K562 (cell line): Measurements from ENCODE around the gene HLA-DRB1. TPM values are rescaled to one million over a fixed set of nuclear protein-coding genes. Genes with fewer than 3 reads are reported as not detected.

Experiments used
- ATAC-seq: fragments of 200-7000 bp; cut with Tn5 transposase; 3 replicates; pipeline ENCODE4 v1.9.1; 2020; ENCODE audit warnings: moderate library complexity
- BruUV-seq: library from RNA; stranded (reverse); fragments of 400-500 nt; replicated peaks from 2 replicates; lab custom pipeline; 2021; lab: Mats Ljungman, UMichigan
- CTCF ChIA-PET: fragments of 300-600 bp; formaldehyde crosslinking; extraction: SDS; loops from one replicate; lab custom pipeline; 2021; ENCODE audit warnings: low intra/inter-chr PET ratio; lab: Yijun Ruan, JAX
- POLR2A ChIA-PET: fragments of 300-600, 350-650 bp; sonication (Branson Sonifier 250); formaldehyde crosslinking; extraction: SDS; loops from one replicate; lab custom pipeline; 2021; ENCODE audit warnings: antibody characterized with exemption, inconsistent platforms; lab: Yijun Ruan, JAX
- DNase-seq, 4 experiments: peaks; one replicate each; pipeline versions ENCODE4 v3.0.0 to v3.0.0-alpha.2; 2011 to 2018; ENCODE audit warnings: low spot score in 3 of 4, mixed read lengths in 3 of 4; ENCODE audit errors: extremely low read depth in 1 of 4
- FAIRE-seq: peaks from 2 replicates; lab custom pipeline; 2011; peaks lifted over from hg19 to GRCh38; lab: Jason Lieb, UNC
- H2AFZ ChIP-seq: 2 replicates; pipeline ENCODE4 v1.6.0; 2011; ENCODE audit warnings: low read depth, low read length, control low read depth, inconsistent platforms
- H3K27ac ChIP-seq: fragments of 200-600 bp; 3 replicates; pipeline ENCODE4 v1.8.0; 2011; ENCODE audit warnings: low read depth, mild to moderate bottlenecking, control low read depth, inconsistent platforms, low read length, moderate library complexity, mixed read lengths; ENCODE audit errors: extremely low read depth
- H3K27me3 ChIP-seq, 2 experiments: fragments of 300-600 bp in 1 of 2; 2 replicates in 1 of 2; 3 replicates in 1 of 2; pipeline versions ENCODE4 v1.6.0 to v1.8.0; 2011; ENCODE audit warnings: inconsistent platforms in 2 of 2, low read length in 2 of 2, mild to moderate bottlenecking in 1 of 2, mixed read lengths in 1 of 2, moderate library complexity in 1 of 2; ENCODE audit not compliant: control insufficient read depth in 2 of 2, insufficient read depth in 2 of 2
- H3K36me3 ChIP-seq: fragments of 300-600 bp; 3 replicates; pipeline ENCODE4 v1.8.0; 2011; ENCODE audit warnings: mild to moderate bottlenecking, low read length, inconsistent platforms; ENCODE audit not compliant: control insufficient read depth, insufficient read depth
- H3K4me1 ChIP-seq, 2 experiments: fragments of 200-600 bp in 1 of 2; replicated peaks in 1 of 2; 2 replicates in 1 of 2; 3 replicates in 1 of 2; pipeline versions ENCODE4 v1.5.1 to v1.8.0; 2011; ENCODE audit warnings: inconsistent platforms in 2 of 2, low read length in 2 of 2, mild to moderate bottlenecking in 1 of 2, mixed read lengths in 1 of 2, moderate library complexity in 1 of 2; ENCODE audit not compliant: control insufficient read depth in 2 of 2, insufficient read depth in 2 of 2
- H3K4me2 ChIP-seq: 2 replicates; pipeline ENCODE4 v1.6.1; 2011; ENCODE audit warnings: low read length, control low read depth, inconsistent platforms, mixed read lengths; ENCODE audit not compliant: insufficient read depth
- H3K4me3 ChIP-seq: fragments of 200-600 bp; sonication (generic), shearing (Covaris generic); 2 replicates; pipeline ENCODE4 v1.5.1; 2016; ENCODE audit warnings: control low read depth, inconsistent platforms
- H3K79me2 ChIP-seq: fragments of 200-600 bp; 3 replicates; pipeline ENCODE4 v1.8.0; 2011; ENCODE audit warnings: low read length, inconsistent platforms; ENCODE audit not compliant: control insufficient read depth, insufficient read depth
- H3K9ac ChIP-seq, 2 experiments: 2 replicates each; pipeline versions ENCODE4 v1.6.0 to v1.6.1; 2011; ENCODE audit warnings: low read depth in 2 of 2, low read length in 2 of 2, control low read depth in 1 of 2, inconsistent platforms in 1 of 2, mild to moderate bottlenecking in 1 of 2, mixed read lengths in 1 of 2; ENCODE audit not compliant: insufficient read depth in 1 of 2
- H3K9me1 ChIP-seq: one replicate; pipeline ENCODE4 v1.6.0; 2011; ENCODE audit warnings: inconsistent platforms, mild to moderate bottlenecking, low read length, moderate library complexity; ENCODE audit not compliant: control insufficient read depth, insufficient read depth
- H3K9me3 ChIP-seq: replicated peaks from 2 replicates; pipeline ENCODE4 v1.5.1; 2011; ENCODE audit warnings: low read depth, low read length, inconsistent platforms; ENCODE audit not compliant: control insufficient read depth, insufficient read depth
- H4K20me1 ChIP-seq: replicated peaks from 2 replicates; pipeline ENCODE4 v1.6.1; 2011; ENCODE audit warnings: low read length, inconsistent platforms, mixed read lengths; ENCODE audit not compliant: control insufficient read depth, insufficient read depth
- GABPB2 ChIP-seq: fragments of 250-450 bp; sonication (Bioruptor Pico); conservative IDR thresholded peaks from 2 replicates; pipeline ENCODE4 v1.5.1; 2021; ENCODE audit warnings: mild to moderate bottlenecking
- ZC3H11A ChIP-seq: IDR thresholded peaks from 2 replicates; pipeline ENCODE4 v1.6.1; 2012; ENCODE audit warnings: low read depth, low read length, improper control_type of control experiment
- ZNF41 ChIP-seq: fragments of 250-450 bp; sonication (Bioruptor Pico); conservative IDR thresholded peaks from 2 replicates; pipeline ENCODE4 v1.4.0; 2020; ENCODE audit warnings: mild to moderate bottlenecking
- ZNF507 ChIP-seq: conservative IDR thresholded peaks from 2 replicates; pipeline ENCODE4 v1.6.1; 2017; ENCODE audit warnings: missing genetic modification characterization, missing compliant biosample characterization
- WGBS: fragments of 100-300 bp; shearing (Covaris generic); methylation state at CpG from one replicate; pipeline ENCODE4 v1.1.6; 2016; ENCODE audit warnings: low coverage, mixed read lengths; ENCODE audit not compliant: insufficient coverage; ENCODE audit errors: missing lambda C conversion rate; 5-methylcytosine and 5-hydroxymethylcytosine counted together
- in situ Hi-C: fragments of 300-500 bp; cut with MboI; formaldehyde crosslinking; loops from 4 replicates; pipeline ENCODE4 v1.15.0; 2018; ENCODE audit warnings: inconsistent platforms, mixed read lengths
- intact Hi-C: fragments of 100-400 bp; cut with micrococcal nuclease; formaldehyde crosslinking; loops from 2 replicates; pipeline ENCODE4 v1.14.2; 2022
- polyA plus RNA-seq, 8 experiments: library from polyadenylated mRNA; depleted of rRNA in 4 of 8; stranded (reverse) in 5 of 8; unstranded in 3 of 8; fragments of >200 nt; fragmentation: Nextera tagmentation in 2 of 8; fragmentation: Illumina TruSeq in 1 of 8; extraction: Ambion mirVana in 2 of 8; extraction: Trizol in 1 of 8; gene quantifications; 2 replicates each; pipeline versions ENCODE4 v1.2.1 to v1.2.3, GENCODE V29; 2011 to 2014; ENCODE audit warnings: inconsistent platforms in 1 of 8, missing spikeins in 1 of 8
- total RNA-seq, 7 experiments: library from RNA; depleted of rRNA in 6 of 7; stranded (reverse); fragments of >200 nt in 6 of 7; fragmentation: Illumina TruSeq in 2 of 7; extraction: Trizol in 2 of 7; gene quantifications; 2 replicates each; pipeline versions ENCODE4 v1.2.1 to v1.2.3, GENCODE V29; 2011 to 2021; ENCODE audit warnings: low replicate concordance in 1 of 7
- TF ChIP-seq, protein P1 (sequence below), 2 experiments: fragments of 450-650 bp; IDR thresholded peaks; 2 replicates each; pipeline ENCODE4 v1.6.1; 2016; ENCODE audit warnings: mild to moderate bottlenecking in 2 of 2, borderline replicate concordance in 1 of 2, low read depth in 1 of 2, moderate library complexity in 1 of 2
- TF ChIP-seq, protein P2 (sequence below): sonication (generic); formaldehyde crosslinking; IDR thresholded peaks from 2 replicates; pipeline ENCODE4 v1.8.0; 2023; ENCODE audit warnings: mild to moderate bottlenecking, missing genetic modification reagents
- TF ChIP-seq, protein P3 (sequence below): IDR thresholded peaks from 3 replicates; pipeline ENCODE4 v1.6.1; 2011; ENCODE audit warnings: borderline replicate concordance, mild to moderate bottlenecking; ENCODE audit not compliant: insufficient read length, insufficient read depth
- TF ChIP-seq, protein P4 (sequence below): fragments of 450-650 bp; IDR thresholded peaks from one replicate; pipeline ENCODE4 v1.6.1; 2018; ENCODE audit warnings: mild to moderate bottlenecking, moderate library complexity; ENCODE audit not compliant: partially characterized antibody

HLA-DRB1 gene
- total and polyA plus RNA-seq, 9 of the 15 experiments (the other 6 are each of a cell fraction or from before 2014, with no cell fraction given): 0.06 to 0.78 (median 0.06) TPM; not detected in 6

DNA sequence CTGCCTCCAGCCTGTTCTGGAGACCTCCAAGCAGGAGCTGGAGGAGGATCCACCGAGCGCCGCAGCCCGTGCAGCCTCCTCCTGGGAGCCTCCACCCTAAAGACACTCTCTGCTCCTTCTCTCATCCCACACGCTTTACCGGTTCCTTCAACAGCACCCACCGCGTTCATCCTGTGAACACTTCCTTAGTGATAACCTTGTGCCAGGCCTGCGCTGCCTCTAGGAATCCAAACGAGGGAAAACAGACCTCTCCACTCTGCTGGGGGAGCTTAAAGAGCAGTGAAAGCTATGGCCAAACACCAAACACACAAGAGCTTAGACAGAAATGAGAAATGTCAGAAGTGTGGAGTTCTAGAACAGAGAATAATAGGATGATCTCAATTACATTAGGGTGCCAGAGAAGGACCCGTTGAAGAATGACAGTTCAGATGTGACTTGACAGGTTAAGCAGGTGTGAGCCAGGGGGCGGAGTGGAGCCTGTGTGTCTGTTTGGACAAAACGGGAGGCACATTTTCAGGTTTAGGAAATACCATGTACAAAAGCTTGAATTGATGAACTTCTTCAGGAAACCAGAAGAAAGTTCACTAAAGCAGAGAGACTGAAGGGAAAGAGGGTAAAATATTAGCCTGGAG is 31.1 kb downstream of the HLA-DRB1 start:
- POLR2A ChIA-PET: interaction anchor here (0.7 kb wide), 1 partner anchor 26 kb away, joined by 3 read pairs; no protein-coding TSS in a partner anchor
- TF ChIP-seq ZC3H11A (no peak), GABPB2 (no peak), ZNF41 (CRISPR knock-in tag) (no peak), ZNF507 (tag) (no peak)
- TF ChIP-seq, protein P1, sequence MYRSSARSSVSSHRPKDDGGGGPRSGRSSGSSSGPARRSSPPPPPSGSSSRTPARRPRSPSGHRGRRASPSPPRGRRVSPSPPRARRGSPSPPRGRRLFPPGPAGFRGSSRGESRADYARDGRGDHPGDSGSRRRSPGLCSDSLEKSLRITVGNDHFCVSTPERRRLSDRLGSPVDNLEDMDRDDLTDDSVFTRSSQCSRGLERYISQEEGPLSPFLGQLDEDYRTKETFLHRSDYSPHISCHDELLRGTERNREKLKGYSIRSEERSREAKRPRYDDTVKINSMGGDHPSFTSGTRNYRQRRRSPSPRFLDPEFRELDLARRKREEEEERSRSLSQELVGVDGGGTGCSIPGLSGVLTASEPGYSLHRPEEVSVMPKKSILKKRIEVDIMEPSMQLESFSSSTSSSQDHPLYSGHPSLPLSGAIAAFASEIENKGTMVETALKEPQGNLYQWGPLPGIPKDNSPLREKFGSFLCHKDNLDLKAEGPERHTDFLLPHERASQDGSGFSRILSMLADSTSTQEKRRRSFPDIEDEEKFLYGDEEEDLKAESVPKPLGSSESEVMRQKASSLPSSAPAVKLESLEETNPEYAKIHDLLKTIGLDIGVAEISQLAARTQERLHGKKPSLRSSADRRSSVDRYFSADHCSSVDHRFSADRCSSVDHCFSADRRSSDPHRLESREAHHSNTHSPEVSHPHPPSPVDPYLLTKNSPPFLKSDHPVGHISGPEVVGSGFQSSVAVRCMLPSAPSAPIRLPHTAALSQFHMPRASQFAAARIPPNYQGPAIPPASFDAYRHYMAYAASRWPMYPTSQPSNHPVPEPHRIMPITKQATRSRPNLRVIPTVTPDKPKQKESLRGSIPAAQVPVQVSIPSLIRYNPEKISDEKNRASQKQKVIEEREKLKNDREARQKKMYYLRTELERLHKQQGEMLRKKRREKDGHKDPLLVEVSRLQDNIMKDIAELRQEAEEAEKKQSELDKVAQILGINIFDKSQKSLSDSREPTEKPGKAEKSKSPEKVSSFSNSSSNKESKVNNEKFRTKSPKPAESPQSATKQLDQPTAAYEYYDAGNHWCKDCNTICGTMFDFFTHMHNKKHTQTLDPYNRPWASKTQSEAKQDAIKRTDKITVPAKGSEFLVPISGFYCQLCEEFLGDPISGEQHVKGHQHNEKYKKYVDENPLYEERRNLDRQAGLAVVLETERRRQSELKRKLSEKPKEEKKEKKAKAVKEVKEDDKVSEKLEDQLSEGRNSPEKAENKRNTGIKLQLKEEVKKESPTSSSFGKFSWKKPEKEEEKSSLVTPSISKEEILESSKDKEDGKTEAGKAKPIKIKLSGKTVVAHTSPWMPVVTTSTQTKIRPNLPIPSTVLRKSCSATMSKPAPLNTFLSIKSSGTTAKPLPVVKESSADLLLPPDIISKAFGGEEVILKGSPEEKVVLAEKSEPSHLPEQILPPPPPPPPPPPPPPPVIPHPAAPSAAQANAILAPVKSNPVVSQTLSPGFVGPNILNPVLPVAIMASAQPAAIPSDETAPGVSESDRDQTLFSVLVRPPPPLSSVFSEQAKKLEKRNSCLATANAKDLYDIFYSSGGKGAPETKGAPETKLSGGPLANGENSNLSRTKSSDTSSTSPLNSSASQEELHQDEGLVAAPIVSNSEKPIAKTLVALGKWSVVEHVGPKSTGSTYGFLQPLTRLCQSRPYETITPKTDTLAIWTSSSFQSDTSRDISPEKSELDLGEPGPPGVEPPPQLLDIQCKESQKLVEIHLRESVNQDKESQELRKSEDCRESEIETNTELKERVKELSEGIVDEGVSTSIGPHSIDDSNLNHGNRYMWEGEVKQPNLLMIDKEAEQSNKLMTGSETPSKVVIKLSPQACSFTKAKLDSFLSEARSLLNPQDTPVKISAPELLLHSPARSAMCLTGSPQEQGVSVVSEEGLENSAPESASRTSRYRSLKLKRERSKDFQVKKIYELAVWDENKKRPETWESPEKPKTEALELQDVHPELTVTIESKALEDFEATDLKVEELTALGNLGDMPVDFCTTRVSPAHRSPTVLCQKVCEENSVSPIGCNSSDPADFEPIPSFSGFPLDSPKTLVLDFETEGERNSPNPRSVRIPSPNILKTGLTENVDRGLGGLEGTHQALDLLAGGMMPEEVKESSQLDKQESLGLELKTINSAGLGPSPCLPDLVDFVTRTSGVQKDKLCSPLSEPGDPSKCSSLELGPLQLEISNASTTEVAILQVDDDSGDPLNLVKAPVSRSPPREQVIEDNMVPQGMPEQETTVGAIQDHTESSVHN (IDR thresholded peaks at IDR 0.05; ENCODE audit: borderline replicate concordance in 1 of 2, low read depth in 1 of 2): no peak
- TF ChIP-seq, protein P2, sequence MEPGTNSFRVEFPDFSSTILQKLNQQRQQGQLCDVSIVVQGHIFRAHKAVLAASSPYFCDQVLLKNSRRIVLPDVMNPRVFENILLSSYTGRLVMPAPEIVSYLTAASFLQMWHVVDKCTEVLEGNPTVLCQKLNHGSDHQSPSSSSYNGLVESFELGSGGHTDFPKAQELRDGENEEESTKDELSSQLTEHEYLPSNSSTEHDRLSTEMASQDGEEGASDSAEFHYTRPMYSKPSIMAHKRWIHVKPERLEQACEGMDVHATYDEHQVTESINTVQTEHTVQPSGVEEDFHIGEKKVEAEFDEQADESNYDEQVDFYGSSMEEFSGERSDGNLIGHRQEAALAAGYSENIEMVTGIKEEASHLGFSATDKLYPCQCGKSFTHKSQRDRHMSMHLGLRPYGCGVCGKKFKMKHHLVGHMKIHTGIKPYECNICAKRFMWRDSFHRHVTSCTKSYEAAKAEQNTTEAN: no peak
- TF ChIP-seq, protein P3, sequence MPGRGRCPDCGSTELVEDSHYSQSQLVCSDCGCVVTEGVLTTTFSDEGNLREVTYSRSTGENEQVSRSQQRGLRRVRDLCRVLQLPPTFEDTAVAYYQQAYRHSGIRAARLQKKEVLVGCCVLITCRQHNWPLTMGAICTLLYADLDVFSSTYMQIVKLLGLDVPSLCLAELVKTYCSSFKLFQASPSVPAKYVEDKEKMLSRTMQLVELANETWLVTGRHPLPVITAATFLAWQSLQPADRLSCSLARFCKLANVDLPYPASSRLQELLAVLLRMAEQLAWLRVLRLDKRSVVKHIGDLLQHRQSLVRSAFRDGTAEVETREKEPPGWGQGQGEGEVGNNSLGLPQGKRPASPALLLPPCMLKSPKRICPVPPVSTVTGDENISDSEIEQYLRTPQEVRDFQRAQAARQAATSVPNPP: no peak
- TF ChIP-seq, protein P4, sequence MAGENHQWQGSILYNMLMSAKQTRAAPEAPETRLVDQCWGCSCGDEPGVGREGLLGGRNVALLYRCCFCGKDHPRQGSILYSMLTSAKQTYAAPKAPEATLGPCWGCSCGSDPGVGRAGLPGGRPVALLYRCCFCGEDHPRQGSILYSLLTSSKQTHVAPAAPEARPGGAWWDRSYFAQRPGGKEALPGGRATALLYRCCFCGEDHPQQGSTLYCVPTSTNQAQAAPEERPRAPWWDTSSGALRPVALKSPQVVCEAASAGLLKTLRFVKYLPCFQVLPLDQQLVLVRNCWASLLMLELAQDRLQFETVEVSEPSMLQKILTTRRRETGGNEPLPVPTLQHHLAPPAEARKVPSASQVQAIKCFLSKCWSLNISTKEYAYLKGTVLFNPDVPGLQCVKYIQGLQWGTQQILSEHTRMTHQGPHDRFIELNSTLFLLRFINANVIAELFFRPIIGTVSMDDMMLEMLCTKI: no peak

More for the DNA sequence above, 31.1 kb downstream of the HLA-DRB1 start:
- no peaks in the 10 kb centered on the region for H3K79me2 ChIP-seq
- no peak overlapping the region for H3K4me2 ChIP-seq
- H4K20me1 ChIP-seq: no peaks in the 10 kb centered on the region
- no peak overlapping the region for H3K4me3 ChIP-seq
- no peak for DNase-seq
- BruUV-seq: no TSS peak
- ATAC-seq: no peak
- H3K9me3 ChIP-seq: no peaks in the 10 kb centered on the region
- 0% methylated on average over 8 of the region's 13 CpGs for WGBS
- in situ Hi-C loops (loop anchor here (5.0 kb wide), 1 partner anchor 36 kb away; no protein-coding TSS in a partner anchor), intact Hi-C loops (no loop called here)
- H3K36me3 ChIP-seq: no peaks in the 10 kb centered on the region
- H3K27me3 ChIP-seq: no peaks in the 10 kb centered on the region
- H3K27ac ChIP-seq: no peak overlapping the region
- no peaks in the 10 kb centered on the region for H3K4me1 ChIP-seq
- CTCF ChIA-PET: interaction anchor here (0.7 kb wide), 1 partner anchor 142 kb away, joined by 3 read pairs; no protein-coding TSS in a partner anchor
- FAIRE-seq: peak; percentile 35
- no peak overlapping the region for H3K9ac ChIP-seq
- H3K9me1 ChIP-seq: no peaks in the 10 kb centered on the region
- H2AFZ ChIP-seq: no peak overlapping the region
